HFF-Myc (cell line): ENCODE data around the gene OR8G1.
"Not testable (repeated sequence)": the region's sequence is repeated elsewhere in the genome, so short reads cannot be mapped to it uniquely, and the experiment has no call there.

Experiments used
- DNase-seq: peaks from one replicate; pipeline ENCODE4 v3.0.0-alpha.2; 2011; ENCODE audit warnings: low read depth; ENCODE audit errors: extremely low read depth
- H3K4me3 ChIP-seq: replicated peaks from 2 replicates; pipeline ENCODE4 v1.5.1; 2011; ENCODE audit warnings: low read depth, mild to moderate bottlenecking, control low read depth, low read length
- CTCF ChIP-seq: IDR thresholded peaks from 2 replicates; pipeline ENCODE4 v1.5.1; 2012; ENCODE audit warnings: mild to moderate bottlenecking, low read depth, low read length, control low read depth; ENCODE audit errors: missing control alignments

The OR8G1 gene

GRCh38 chr11:124211321-124211720 lies 29.6 kb upstream of the OR8G1 start:
- no peak for TF ChIP-seq CTCF
- DNase-seq, result no peak

GRCh38 chr11:124214027-124214426 lies 26.9 kb upstream of the OR8G1 start:
- no peak for DNase-seq
- no peak for TF ChIP-seq CTCF
- H3K4me3 ChIP-seq, result no peak overlapping the region

More at GRCh38 chr11:124211321-124211720, 29.6 kb upstream of the OR8G1 start:
- no peak overlapping the region for H3K4me3 ChIP-seq

GRCh38 chr11:124219126-124219525 lies 21.8 kb upstream of the OR8G1 start:
- H3K4me3 ChIP-seq, result no peak overlapping the region
- DNase-seq, result no peak
- no peak for TF ChIP-seq CTCF

GRCh38 chr11:124222407-124222806 lies 18.5 kb upstream of the OR8G1 start:
- no peak for TF ChIP-seq CTCF
- H3K4me3 ChIP-seq, result no peak overlapping the region
- no peak for DNase-seq

GRCh38 chr11:124224618-124225423 lies 16.1 kb upstream of the OR8G1 start:
- DNase-seq, H3K4me3 ChIP-seq: not testable (repeated sequence)

GRCh38 chr11:124225471-124225870 lies 15.4 kb upstream of the OR8G1 start:
- H3K4me3 ChIP-seq, result no peak overlapping the region
- no peak for DNase-seq
- TF ChIP-seq CTCF, result no peak

GRCh38 chr11:124233376-124233775 lies 7.5 kb upstream of the OR8G1 start:
- DNase-seq, result no peak
- no peak for TF ChIP-seq CTCF
- no peak overlapping the region for H3K4me3 ChIP-seq
